IPS-NIHi11 (cell line): Measurements from ENCODE around the gene JTB.
A peak's percentile ranks its signal among the peaks of the same experiment; 100 is the strongest.

Experiments
- DNase-seq: peaks from one replicate; pipeline ENCODE4 v3.0.0; 2012; ENCODE audit warnings: mixed read lengths, low spot score

JTB gene

GRCh38 chr1:153978274-153978909, 918 bp upstream of the JTB start:
- DNase-seq = no peak

- no peak for DNase-seq
These were observed 640 bp downstream of the JTB start for GRCh38 chr1:153976819-153977249.

GRCh38 chr1:153973525-153973924, 3.9 kb downstream of the JTB start:
- DNase-seq = no peak

- no peak for DNase-seq
These were observed 4.4 kb downstream of the JTB start for GRCh38 chr1:153973071-153973470.

- DNase-seq = no peak
These were observed 7.1 kb downstream of the JTB start for GRCh38 chr1:153970346-153970745.

GRCh38 chr1:153968972-153969371, 8.5 kb downstream of the JTB start:
- DNase-seq = no peak

GRCh38 chr1:153968408-153968807, 9.1 kb downstream of the JTB start:
- no peak for DNase-seq

- no peak for DNase-seq
These were observed 9.5 kb downstream of the JTB start for GRCh38 chr1:153968000-153968363.

- peak; percentile 83 for DNase-seq
These were observed 10.1 kb downstream of the JTB start, which contains the start of gene CREB3L4 for GRCh38 chr1:153967107-153967999. CREB3L4 (plus strand) TSS chr1:153967902; CDS start chr1:153968526, 624 bp downstream.

- peak; percentile 44 for DNase-seq
These were observed 13.6 kb downstream of the JTB start for GRCh38 chr1:153963850-153964331.

GRCh38 chr1:153963030-153963849, 14.2 kb downstream of the JTB start, which contains the start of gene SLC39A1:
SLC39A1 (minus strand) TSS chr1:153963537; CDS start chr1:153962715, 822 bp downstream.
- peak; percentile 88 for DNase-seq

- DNase-seq = no peak
These were observed 15.1 kb downstream of the JTB start for GRCh38 chr1:153962088-153963029.

GRCh38 chr1:153961421-153961820, 16.1 kb downstream of the JTB start:
- no peak for DNase-seq

GRCh38 chr1:153960206-153960605, 17.3 kb downstream of the JTB start:
- no peak for DNase-seq

- DNase-seq = no peak
These were observed 18.0 kb downstream of the JTB start for GRCh38 chr1:153959454-153959853.

GRCh38 chr1:153958961-153959260, 18.6 kb downstream of the JTB start:
- DNase-seq = no peak

- DNase-seq = peak; percentile 96
These were observed 19.1 kb downstream of the JTB start, which contains the start of gene CRTC2 for GRCh38 chr1:153958111-153958960. CRTC2 (minus strand) TSS chr1:153958612; CDS start chr1:153958497, 115 bp downstream.

GRCh38 chr1:153957744-153958110, 19.7 kb downstream of the JTB start:
- no peak for DNase-seq

GRCh38 chr1:153956997-153957715, 20.3 kb downstream of the JTB start:
- DNase-seq = no peak
